ENCODE data around the gene PKDREJ. TPM values are rescaled to one million over a fixed set of nuclear protein-coding genes. Genes with fewer than 3 reads are reported as not detected.
A peak's percentile ranks its signal among the peaks of the same experiment; 100 is the strongest.

Gene PKDREJ
- total RNA-seq, 1 donor from 2014 or later = not detected

DNA sequence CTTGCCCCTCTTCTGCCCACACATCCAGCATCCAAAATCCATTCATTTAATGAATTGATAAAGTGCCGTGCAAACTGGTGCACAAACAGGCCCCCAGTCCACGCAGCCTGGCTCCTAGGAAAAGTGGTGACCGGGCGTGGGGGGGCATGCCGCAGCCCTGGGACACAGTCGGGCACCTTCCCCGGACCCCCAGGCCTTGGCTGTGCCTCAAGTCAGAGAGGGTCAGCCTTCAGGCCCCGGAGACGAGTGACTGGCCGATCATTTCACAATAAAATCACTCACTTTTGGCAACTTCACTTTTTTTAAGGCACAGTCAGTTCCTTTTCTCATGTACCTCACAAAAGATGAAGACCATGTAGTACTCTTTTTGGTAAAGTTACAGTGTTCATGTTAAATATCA is 21.1 kb downstream of the PKDREJ start:
- ATAC-seq (no peak), DNase-seq (no peak)
- intact Hi-C loops (cut with micrococcal nuclease) = loop anchor here (10.0 kb wide), 1 partner anchor 97 kb away; no protein-coding TSS in a partner anchor

DNA sequence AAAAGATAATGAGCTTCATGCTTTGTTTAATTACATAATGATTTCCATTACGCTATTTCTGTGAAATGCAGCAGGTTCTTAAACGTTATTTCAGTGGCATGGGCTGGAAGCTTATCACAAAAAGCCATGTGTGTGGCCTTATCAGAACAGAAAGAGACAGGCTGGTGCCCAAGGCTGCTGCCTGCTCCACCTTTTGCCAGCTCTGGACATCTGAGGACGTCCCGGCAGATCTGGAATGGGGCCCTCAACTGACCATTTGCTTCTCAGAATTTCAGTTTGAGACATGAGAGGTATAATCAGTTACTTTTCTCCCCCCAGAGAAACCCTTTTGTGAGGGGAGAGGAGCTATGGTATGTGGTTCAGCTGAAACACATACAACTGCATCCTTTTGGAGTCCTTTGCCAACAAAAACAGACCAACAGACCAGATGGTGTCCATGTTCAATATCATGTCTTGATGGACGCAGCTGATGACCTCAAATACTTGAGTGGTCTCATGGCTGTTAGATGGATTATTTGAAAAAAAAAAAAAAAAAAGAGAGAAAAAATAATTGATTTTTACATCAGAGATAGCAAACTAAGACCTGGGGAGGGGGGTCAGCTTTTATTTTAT is 21.6 kb downstream of the PKDREJ start:
- ATAC-seq = peak; percentile 42
- DNase-seq = no peak
- intact Hi-C loops (cut with micrococcal nuclease) = loop anchor here (10.0 kb wide), 1 partner anchor 97 kb away; no protein-coding TSS in a partner anchor

DNA sequence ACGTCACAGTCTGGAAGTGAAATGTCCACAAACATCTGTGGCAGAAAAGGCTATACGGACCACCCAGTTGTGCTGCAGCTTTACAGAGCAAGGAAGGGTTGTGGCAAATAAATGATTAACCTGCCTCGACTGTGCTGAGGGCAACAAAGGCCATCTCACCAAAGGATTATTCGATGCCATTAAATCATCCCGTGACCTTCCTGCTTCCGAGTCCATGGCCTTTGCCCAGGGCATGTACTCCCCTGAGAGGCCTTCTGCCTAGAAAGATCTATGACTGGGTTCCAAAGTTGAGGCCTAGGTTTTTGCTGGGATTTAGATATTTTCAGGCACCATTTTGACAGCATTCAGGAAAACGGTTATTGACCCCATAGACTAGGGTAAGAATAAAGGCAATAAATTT is 22.2 kb downstream of the PKDREJ start:
- ATAC-seq = no peak
- no peak for DNase-seq
- intact Hi-C loops (cut with micrococcal nuclease) = loop anchor here (10.0 kb wide), 1 partner anchor 96 kb away; no protein-coding TSS in a partner anchor

DNA sequence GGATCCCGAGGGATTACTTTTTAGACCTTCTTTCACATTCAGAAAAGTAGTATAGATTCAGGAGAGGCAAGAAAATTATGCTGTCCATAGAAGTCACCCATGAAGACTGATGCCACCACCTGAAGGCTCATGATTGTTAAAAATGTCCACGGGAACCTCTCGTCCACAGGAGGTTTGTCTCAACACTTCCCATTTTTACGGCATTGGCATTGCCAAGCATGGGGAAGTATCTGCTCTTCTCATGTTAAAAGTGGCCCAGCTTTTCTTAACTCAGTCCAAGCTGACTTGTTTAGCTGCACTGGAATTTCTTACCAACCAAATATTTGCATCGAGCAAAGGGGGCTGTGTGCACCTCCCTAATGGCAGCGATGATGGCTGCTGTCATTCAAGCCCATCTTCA is 22.6 kb downstream of the PKDREJ start:
- intact Hi-C loops (cut with micrococcal nuclease) = loop anchor here (10.0 kb wide), 1 partner anchor 96 kb away; no protein-coding TSS in a partner anchor
- no peak for DNase-seq
- ATAC-seq = no peak

DNA sequence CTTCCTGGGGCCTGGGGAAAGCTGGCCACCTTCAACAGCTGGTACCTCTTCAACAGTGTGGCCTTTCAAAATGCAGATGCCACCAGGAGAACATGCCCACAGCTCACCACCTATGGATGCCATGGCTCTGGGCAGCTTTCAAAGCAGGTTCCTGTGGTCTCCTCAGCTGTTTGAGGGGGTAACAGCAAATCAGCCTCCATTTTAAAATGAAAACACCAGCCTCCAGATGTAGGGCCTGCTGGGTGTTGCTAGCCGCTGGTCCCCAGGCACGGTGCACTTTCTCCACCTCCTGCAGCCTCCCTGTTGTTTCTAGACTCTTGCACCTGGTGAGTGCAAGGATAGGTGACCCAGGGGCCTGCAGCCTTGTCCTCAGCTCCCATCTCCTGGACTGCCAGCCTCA is 23.1 kb downstream of the PKDREJ start:
- intact Hi-C loops (cut with micrococcal nuclease) = loop anchor here (10.0 kb wide), 1 partner anchor 95 kb away; no protein-coding TSS in a partner anchor

DNA sequence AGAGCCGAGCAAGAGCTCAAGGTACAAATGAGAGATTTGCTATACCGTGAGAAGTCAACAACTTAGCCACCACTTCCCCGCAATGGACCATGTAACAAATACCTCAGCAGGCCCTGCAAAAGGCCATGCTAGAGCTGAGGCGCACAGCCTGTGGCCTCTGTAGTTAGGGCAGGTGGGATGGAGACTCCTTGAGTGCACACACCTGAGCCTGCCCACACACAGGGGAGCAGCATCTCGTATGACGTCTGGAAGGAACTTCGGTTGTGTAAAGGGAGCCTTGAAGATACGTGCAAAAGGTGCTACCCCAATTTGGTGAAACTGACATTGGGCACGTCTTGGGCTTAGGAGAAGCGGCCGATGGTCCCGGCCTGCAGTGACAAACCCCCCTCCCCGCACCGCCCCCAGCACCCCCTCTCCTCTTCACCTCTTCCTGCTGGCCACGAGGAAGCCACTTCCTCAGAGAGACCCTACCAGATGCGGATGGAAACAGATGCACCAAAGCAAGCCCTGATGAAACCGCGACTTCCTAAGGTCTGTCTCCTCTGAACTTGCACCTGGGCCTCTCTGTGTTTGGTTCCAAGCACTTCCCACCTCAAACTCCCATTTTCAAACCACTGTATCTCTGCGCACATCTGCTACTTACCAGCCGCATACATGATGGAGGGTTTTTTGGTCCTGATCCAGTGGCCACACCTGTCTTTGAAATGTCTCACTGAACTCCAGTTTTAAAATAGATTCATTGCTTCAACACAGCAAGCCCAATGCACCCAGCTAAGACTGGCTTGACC is 23.7 kb downstream of the PKDREJ start:
- DNase-seq (no peak), ATAC-seq (no peak)
- intact Hi-C loops (cut with micrococcal nuclease) = loop anchor here (10.0 kb wide), 1 partner anchor 95 kb away; no protein-coding TSS in a partner anchor

More for the DNA sequence above, 23.1 kb downstream of the PKDREJ start:
- ATAC-seq = no peak
- no peak for DNase-seq

DNA sequence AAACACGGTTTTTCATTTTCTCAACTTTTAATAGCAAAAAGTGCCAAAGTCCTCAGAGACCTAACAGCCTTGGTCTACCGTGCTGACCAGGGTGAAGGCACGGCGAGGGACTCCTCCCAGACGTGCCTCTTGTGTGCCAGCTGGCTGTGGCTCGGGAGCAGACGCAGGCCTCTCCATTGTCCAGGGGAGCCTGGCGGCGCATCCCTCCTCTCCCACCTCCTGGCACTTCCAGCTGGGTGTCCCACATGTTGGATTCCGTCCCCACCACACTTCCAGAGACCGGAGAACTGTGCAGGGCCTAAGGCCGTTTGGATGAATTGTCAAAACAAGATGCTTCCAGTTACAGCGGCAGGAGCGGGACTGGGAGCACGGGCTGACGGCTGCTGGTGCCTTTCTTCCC is 24.6 kb downstream of the PKDREJ start:
- ATAC-seq (peak; percentile 41), DNase-seq (peak; percentile 49)
- intact Hi-C loops (cut with micrococcal nuclease) = no loop called here

DNA sequence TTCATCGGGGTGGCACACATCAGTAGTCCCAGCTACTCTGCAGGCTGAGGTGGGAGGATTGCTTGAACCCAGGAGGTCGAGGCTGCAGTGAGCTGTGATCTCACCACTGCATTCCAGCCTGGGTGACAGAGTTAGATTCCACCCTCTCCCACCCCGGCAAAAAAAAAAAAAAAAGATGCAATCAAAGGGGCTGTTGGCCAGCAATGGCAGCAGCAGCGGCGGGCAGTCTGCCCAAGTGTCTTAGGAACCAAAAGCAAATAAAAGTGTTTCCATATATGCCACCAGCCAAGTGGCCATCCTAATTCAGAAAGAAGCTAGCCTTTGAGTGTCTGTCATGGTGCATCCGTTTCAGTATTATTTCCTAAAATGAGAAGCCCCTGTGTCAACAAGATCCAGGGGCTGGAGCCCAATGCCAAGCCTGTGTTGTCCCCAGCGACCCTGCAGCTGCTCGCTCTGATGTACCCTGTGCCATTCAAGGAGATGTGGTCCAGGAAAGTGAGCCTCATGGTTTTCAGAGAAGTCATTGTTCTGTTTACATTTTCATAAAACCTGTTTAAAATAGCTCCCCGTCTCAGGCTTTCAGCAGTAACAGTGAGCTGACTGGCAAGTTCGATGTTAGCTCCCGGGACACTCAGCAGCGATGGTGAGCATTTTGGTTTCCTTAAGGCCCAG is 25.6 kb downstream of the PKDREJ start:
- intact Hi-C loops (cut with micrococcal nuclease) = no loop called here
- ATAC-seq = peak; percentile 58
- peak; percentile 86 for DNase-seq

DNA sequence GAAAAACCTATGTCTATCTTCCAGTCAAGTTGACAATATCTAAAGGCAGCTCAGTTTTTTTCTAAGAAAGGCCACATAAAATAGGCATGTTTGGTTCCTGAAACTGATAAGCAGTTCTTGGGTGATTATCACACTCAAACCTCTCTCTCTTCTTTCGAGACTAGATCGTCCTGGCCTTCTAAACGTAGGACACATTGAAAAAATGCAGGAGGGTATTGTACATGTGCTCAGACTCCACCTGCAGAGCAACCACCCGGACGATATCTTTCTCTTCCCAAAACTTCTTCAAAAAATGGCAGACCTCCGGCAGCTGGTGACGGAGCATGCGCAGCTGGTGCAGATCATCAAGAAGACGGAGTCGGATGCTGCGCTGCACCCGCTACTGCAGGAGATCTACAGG is 28.2 kb downstream of the PKDREJ start:
- ATAC-seq = no peak
- DNase-seq = no peak
- intact Hi-C loops (cut with micrococcal nuclease) = no loop called here

DNA sequence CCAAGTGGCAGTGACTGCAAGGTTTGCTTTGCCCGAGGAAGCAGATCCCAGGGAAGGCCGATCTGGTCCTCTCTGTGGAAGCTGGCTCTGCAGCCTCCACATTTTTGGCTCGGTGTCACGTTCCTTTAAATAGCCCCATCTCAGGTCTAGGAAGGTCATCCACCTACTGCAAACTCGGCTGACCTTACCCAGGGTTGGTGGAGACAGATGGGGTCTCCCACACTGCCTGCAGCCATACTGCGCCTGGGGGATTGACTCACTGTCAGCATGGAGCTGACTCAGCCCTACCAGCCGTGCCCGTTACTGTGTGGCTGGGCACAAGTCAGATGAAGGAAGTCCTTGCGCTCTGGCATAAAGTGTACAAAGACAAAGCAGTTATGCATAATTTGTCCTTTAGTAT is 29.9 kb downstream of the PKDREJ start:
- peak; percentile 83 for ATAC-seq

DNA sequence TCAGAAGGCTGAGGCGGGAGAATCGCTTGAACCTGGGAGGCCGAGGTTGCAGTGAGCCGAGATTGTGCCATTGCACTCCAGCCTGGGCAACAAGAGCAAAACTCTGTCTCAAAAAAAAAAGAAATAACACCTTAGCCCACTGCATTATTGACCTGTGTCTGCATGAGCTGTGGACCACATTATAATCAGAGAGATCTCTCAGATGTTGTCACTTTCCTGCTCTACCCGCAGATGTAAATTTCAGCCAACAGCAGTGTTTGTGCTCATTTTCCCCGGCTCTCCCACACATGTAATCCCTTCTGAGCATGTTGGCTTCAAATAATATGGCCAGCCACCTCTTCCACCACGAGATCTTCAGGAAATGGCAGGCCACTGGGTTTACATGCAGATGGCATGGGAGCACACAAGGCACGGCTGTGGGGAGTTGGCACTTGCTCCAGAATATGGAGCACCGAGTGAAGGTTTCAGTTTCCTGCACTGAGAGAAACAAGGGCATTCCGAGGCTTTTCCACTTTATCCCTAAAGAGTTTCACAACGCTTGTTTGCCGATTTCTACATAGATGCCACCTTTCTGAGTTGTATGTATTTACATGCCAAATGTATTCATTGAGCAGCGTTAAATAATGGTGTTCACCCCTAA is 32.8 kb downstream of the PKDREJ start:
- ATAC-seq (no peak), DNase-seq (no peak)
- intact Hi-C loops (cut with micrococcal nuclease) = no loop called here

More for the DNA sequence above, 29.9 kb downstream of the PKDREJ start:
- intact Hi-C loops (cut with micrococcal nuclease) = no loop called here
- DNase-seq = peak; percentile 67

DNA sequence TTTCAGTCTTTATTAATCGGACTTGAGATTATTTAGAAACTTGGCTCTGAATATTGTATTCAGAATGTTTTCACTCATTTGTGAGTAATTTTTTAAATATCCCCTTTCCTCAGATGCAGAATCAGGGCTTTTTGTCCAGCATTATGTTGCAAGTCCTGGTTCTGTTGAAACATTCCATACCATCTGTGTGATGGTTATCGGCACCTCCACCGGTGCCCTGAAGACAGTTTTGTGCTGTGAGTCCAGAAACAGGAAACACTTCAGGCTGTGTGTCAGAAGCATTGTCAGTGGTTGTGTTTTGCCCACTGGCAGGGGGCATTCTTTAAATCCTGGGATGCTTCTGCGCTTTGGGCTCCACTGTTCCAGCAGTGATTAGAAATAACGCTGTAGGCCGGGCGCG is 33.4 kb downstream of the PKDREJ start:
- intact Hi-C loops (cut with micrococcal nuclease) = no loop called here
- DNase-seq = no peak
- no peak for ATAC-seq

DNA sequence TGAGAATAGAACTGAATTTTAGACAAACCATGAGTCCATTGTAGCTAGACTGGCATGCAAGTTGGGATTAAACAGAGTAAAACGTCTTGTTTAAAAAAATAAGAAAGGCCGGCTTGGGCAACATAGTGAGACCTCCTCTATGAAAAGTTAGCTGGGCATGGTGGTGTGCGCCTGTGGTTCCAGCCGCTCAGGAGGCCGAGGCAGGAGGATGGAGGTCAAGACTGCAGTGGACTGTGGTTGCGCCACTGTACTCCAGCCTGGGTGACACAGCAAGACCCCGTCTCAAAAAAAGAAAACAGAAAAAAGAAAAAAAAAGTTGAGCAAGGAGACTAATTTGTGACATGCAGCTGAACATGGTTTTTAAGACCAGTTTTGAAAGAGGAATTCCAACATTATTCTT is 36.6 kb downstream of the PKDREJ start:
- no peak for DNase-seq
- intact Hi-C loops (cut with micrococcal nuclease) = no loop called here
- no peak for ATAC-seq

DNA sequence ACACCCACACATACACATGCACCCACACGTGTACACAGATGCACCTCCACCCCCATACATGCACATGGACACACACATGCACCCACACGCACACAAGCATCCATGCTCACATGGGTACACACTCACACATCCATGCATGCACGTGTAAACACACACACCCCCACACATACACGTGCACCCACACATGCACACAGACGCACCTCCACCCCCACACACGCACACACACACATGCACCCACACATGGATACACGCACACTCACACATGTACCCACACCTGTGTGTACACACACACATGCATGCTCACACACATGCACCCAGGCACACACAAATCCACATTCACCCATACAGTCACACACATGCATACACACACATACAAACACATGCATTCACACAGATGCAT is 37.5 kb downstream of the PKDREJ start:
- ATAC-seq (no peak), DNase-seq (no peak)

DNA sequence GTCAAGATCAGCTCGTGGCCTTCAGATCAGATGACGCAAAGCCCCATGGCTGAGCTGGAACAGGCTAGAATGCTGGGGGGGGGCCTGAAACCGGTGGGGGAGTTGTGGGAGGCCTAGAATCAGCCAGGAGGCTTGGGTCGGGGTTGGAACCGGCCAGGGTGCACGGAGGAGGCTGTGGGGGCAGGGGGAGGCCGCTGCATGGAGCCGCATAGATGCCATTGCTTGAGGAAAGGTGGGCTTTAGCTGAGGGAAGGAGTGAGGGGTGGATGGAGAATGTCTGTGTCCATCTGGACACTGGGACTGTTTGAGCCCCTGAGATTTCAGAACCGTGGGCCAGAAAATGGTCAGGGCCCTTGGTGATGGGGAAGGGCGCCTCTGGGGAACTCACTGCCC is 38.2 kb downstream of the PKDREJ start:
- DNase-seq = no peak
- no peak for ATAC-seq
- intact Hi-C loops (cut with micrococcal nuclease) = no loop called here

More for the DNA sequence above, 37.5 kb downstream of the PKDREJ start:
- intact Hi-C loops (cut with micrococcal nuclease) = no loop called here

DNA sequence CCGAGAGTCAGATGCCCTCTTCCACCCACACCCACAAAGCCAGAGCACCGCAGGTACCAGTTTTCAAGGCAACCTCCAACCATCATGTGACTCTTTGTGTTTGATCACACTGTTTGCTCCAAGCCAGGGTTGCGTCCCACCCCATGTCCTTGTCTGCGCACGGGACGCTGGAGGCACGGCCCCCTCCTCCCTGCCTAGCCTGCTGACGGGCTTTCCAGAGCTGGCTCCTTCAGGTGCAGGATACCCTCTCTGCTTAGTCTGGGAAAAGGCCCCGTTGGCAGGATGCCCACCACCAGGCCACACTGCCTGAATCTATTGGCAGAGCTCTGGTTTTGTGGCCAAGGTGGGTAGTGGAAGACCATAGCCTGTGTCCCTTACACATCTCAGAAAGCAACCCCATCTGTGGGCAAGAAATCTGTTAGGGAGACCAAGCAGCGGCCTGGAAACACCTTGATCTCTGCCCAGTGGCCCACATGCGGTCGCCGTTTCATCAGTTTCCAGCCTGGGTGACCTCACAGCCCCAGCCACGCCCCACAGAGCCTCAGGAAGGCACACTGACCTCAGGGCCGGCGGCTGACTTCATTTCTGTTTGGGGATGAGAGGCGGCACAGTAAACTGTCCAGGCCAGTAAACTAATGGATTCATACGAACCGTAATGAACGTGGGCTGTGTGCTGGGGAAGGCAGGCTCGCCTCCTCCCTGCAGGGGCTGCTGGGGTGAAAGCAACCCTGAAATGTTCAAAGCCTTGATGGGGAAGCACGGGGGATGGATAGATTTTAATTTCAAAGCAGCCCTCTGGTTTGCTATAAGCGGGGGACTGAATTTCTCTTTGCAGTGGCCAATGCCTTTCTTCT is 38.9 kb downstream of the PKDREJ start:
- ATAC-seq (peak; percentile 24), DNase-seq (no peak)
- intact Hi-C loops (cut with micrococcal nuclease) = no loop called here

DNA sequence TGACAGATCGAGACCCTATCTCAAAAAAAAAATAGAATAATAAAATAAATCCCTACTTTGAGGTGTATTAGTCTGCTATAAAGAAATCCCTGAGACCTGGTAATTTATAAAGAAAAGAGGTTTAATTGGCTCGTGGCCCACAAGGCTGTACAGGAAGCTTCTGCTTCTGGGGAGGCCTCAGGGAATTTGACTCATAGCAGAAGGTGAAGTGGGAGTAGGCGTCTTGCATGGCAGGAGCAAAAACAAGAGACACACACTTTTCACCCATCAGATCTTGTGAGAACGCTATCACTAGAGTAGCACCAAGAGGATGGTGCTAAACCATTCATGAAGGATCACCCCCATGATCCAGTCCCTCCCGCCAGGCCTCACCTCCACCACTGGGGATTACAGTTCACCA is 42.2 kb downstream of the PKDREJ start:
- ATAC-seq (no peak), DNase-seq (no peak)
- intact Hi-C loops (cut with micrococcal nuclease) = no loop called here

DNA sequence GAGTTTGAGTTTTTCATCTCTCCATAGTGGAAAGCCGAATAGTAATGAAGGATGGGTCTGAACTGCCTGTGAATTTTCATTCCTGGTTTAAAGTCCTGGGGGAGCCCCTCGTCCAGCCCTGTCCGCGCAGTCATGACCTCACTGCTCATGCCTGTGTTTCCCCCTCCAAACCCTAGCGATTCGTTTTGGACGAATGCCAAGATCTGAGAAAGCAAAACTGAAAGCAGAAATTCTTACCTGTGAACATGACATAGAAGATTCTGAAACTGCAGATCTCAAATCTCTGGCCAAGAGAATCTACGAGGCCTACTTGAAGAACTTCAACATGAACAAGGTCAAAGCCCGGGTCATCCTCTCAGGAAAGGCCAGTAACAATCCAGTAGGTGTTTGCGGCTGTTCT is 43.5 kb downstream of the PKDREJ start:
- intact Hi-C loops (cut with micrococcal nuclease) = no loop called here
- DNase-seq (no peak), ATAC-seq (no peak)

DNA sequence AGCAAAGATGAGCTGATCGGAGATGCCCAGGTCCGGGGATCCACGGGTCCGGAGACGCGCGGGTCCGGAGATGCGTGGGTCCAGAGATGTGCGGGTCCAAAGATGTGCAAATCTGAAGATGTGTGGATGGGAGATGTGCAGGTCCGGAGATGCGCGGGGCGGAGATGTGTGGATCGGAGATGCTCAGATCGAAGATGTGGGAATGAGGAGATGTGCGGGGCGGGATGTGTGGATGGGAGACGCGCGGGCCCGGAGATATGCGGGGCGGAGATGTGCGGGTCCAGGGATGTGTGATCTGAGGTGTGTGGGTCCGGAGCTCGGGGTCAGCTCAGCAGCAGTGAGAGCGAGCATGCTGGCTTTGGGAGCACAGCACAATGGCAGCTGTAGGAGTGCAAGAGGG is 48.5 kb downstream of the PKDREJ start:
- intact Hi-C loops (cut with micrococcal nuclease) = no loop called here
- DNase-seq = no peak
- ATAC-seq = no peak
